Smooth muscle cell (in vitro differentiated cells): ENCODE data around the gene VAMP2. TPM values are rescaled to one million over a fixed set of nuclear protein-coding genes. Genes with fewer than 3 reads are reported as not detected.

Source experiments
- DNase-seq: peaks from one replicate; lab custom pipeline; 2025; ENCODE audit not compliant: unreplicated experiment; lab: John Stamatoyannopoulos, UW
- H2AFZ ChIP-seq: fragments of 200-600 bp; sonication (generic); 2 replicates; pipeline ENCODE4 v1.6.0; 2016; ENCODE audit warnings: antibody characterized with exemption, low read depth, mild to moderate bottlenecking
- H3F3A ChIP-seq: fragments of 200-600 bp; sonication (generic); 2 replicates; pipeline ENCODE4 v1.6.0; 2017; ENCODE audit warnings: antibody characterized with exemption, low read depth
- H3K27ac ChIP-seq: fragments of 200-600 bp; sonication (generic); 2 replicates; pipeline ENCODE4 v1.5.1; 2016; ENCODE audit warnings: low read depth, mild to moderate bottlenecking
- H3K27me3 ChIP-seq: fragments of 200-600 bp; sonication (generic); 2 replicates; pipeline ENCODE4 v1.6.1; 2016; ENCODE audit warnings: low read depth, mild to moderate bottlenecking
- H3K36me3 ChIP-seq: fragments of 200-600 bp; sonication (generic); 2 replicates; pipeline ENCODE4 v1.5.1; 2016; ENCODE audit warnings: low read depth
- H3K4me1 ChIP-seq: fragments of 200-600 bp; sonication (generic); 2 replicates; pipeline ENCODE4 v1.5.1; 2016; ENCODE audit warnings: low read depth
- H3K4me2 ChIP-seq: fragments of 200-600 bp; sonication (generic); 2 replicates; pipeline ENCODE4 v1.6.0; 2016; ENCODE audit warnings: mild to moderate bottlenecking
- H3K4me3 ChIP-seq: fragments of 200-600 bp; sonication (generic); 2 replicates; pipeline ENCODE4 v1.5.1; 2016; ENCODE audit warnings: mild to moderate bottlenecking
- H3K79me2 ChIP-seq: fragments of 200-600 bp; sonication (generic); 2 replicates; pipeline ENCODE4 v1.6.0; 2016; ENCODE audit warnings: low read depth, mild to moderate bottlenecking
- H3K9ac ChIP-seq: fragments of 200-600 bp; sonication (generic); 2 replicates; pipeline ENCODE4 v1.6.0; 2016; ENCODE audit warnings: low read depth
- H3K9me3 ChIP-seq: fragments of 200-600 bp; sonication (generic); replicated peaks from 2 replicates; pipeline ENCODE4 v1.5.1; 2016; ENCODE audit warnings: low read depth
- H4K20me1 ChIP-seq: fragments of 200-600 bp; sonication (generic); 2 replicates; pipeline ENCODE4 v1.6.0; 2016; ENCODE audit warnings: low read depth
- CTCF ChIP-seq: fragments of 200-600 bp; sonication (generic); IDR thresholded peaks from 2 replicates; pipeline ENCODE4 v1.5.1; 2017; ENCODE audit warnings: borderline replicate concordance, mild to moderate bottlenecking, antibody characterized with exemption; ENCODE audit not compliant: insufficient read depth, poor library complexity, severe bottlenecking
- WGBS: methylation state at CpG from one replicate; pipeline ENCODE4 v1.1.7; 2016; ENCODE audit warnings: low lambda C conversion rate; 5-methylcytosine and 5-hydroxymethylcytosine counted together
- polyA plus RNA-seq: library from polyadenylated mRNA; unstranded; fragments of >200 nt; fragmentation: Nextera tagmentation; extraction: Ambion mirVana; gene quantifications from 2 replicates; pipeline ENCODE4 v1.2.1, GENCODE V29; 2016
- total RNA-seq: library from RNA; depleted of rRNA; stranded (reverse); fragments of >200 nt; gene quantifications from 2 replicates; pipeline ENCODE4 v1.2.3, GENCODE V29; 2014

VAMP2 gene
- total and polyA plus RNA-seq, 2 experiments from 2014 or later = 8.1 to 20.1 TPM

- Histone ChIP-seq H3K9ac (no peak overlapping the region), H3K4me1 (peaks cover 22% of the 10 kb centered on the region)
- DNase-seq = no peak
Measured at GRCh38 chr17:8122422-8122923, 40.3 kb downstream of the VAMP2 start.

GRCh38 chr17:8121681-8122421, 40.9 kb downstream of the VAMP2 start:
- Histone ChIP-seq H3K27ac (no peak overlapping the region), H3F3A (peaks cover 16% of the 10 kb centered on the region), H3K79me2 (no peaks in the 10 kb centered on the region), H3K4me3 (peak overlapping the region; percentile 59), H3K36me3 (no peaks in the 10 kb centered on the region), H2AFZ (peak overlapping the region; percentile 69), H3K27me3 (peaks cover 36% of the 10 kb centered on the region), H3K9me3 (no peaks in the 10 kb centered on the region), H3K4me1 (peaks cover 22% of the 10 kb centered on the region), H3K4me2 (peak overlapping the region; percentile 89), H3K9ac (no peak overlapping the region), H4K20me1 (peaks cover 9% of the 10 kb centered on the region)
- TF ChIP-seq CTCF = peak; percentile 33
- peak; percentile 29 for DNase-seq
- WGBS = under 1% methylated on average over 39 of the region's 76 CpGs

More at GRCh38 chr17:8122422-8122923, 40.3 kb downstream of the VAMP2 start:
- H3K9me3 ChIP-seq = no peaks in the 10 kb centered on the region
- H3K79me2 ChIP-seq = no peaks in the 10 kb centered on the region
- TF ChIP-seq CTCF = no peak
- H3K27ac ChIP-seq = no peak overlapping the region
- H3K4me3 ChIP-seq = peak overlapping the region; percentile 59
- H2AFZ ChIP-seq = peak overlapping the region; percentile 69
- H3K27me3 ChIP-seq = peaks cover 30% of the 10 kb centered on the region
- H3F3A ChIP-seq = peaks cover 22% of the 10 kb centered on the region
- H3K4me2 ChIP-seq = peak overlapping the region; percentile 89
- H3K36me3 ChIP-seq = no peaks in the 10 kb centered on the region
- WGBS = 2% methylated on average over 25 of the region's 29 CpGs
- H4K20me1 ChIP-seq = peaks cover 9% of the 10 kb centered on the region

- H4K20me1 ChIP-seq = peaks cover 9% of the 10 kb centered on the region
- no peak for TF ChIP-seq CTCF
- H3K9me3 ChIP-seq = no peaks in the 10 kb centered on the region
- peaks cover 13% of the 10 kb centered on the region for H3F3A ChIP-seq
- H3K4me2 ChIP-seq = peak overlapping the region; percentile 89
- DNase-seq = no peak
- no peaks in the 10 kb centered on the region for H3K36me3 ChIP-seq
- peak overlapping the region; percentile 59 for H3K4me3 ChIP-seq
- no peaks in the 10 kb centered on the region for H3K79me2 ChIP-seq
- H3K27me3 ChIP-seq = peaks cover 41% of the 10 kb centered on the region
- no peak overlapping the region for H2AFZ ChIP-seq
- 4% methylated on average over 13 of the region's 25 CpGs for WGBS
- H3K4me1 ChIP-seq = peaks cover 22% of the 10 kb centered on the region
- no peak overlapping the region for H3K9ac ChIP-seq
- H3K27ac ChIP-seq = no peak overlapping the region
Measured at GRCh38 chr17:8121407-8121680, 41.4 kb downstream of the VAMP2 start.
